T-helper 2 cell treated with Interferon-gamma antibody and Interleukin-4, amounts not matched to agents 100 ng/mL and 5 ng/mL, for 36 hours (primary cell): ENCODE results near the gene ELFN2. TPM values are rescaled to one million over a fixed set of nuclear protein-coding genes. Genes with fewer than 3 reads are reported as not detected.

Experiments
- intact Hi-C: fragments of 100-400 bp; cut with micrococcal nuclease; formaldehyde crosslinking; loops from one replicate; pipeline ENCODE4 v1.15.1; 2023
- total RNA-seq: library from RNA; stranded (reverse); gene quantifications from 2 replicates; pipeline ENCODE4 v1.2.3, GENCODE V29; 2022

The ELFN2 gene
- total RNA-seq, 1 donor from 2014 or later: 0.07 TPM

DNA sequence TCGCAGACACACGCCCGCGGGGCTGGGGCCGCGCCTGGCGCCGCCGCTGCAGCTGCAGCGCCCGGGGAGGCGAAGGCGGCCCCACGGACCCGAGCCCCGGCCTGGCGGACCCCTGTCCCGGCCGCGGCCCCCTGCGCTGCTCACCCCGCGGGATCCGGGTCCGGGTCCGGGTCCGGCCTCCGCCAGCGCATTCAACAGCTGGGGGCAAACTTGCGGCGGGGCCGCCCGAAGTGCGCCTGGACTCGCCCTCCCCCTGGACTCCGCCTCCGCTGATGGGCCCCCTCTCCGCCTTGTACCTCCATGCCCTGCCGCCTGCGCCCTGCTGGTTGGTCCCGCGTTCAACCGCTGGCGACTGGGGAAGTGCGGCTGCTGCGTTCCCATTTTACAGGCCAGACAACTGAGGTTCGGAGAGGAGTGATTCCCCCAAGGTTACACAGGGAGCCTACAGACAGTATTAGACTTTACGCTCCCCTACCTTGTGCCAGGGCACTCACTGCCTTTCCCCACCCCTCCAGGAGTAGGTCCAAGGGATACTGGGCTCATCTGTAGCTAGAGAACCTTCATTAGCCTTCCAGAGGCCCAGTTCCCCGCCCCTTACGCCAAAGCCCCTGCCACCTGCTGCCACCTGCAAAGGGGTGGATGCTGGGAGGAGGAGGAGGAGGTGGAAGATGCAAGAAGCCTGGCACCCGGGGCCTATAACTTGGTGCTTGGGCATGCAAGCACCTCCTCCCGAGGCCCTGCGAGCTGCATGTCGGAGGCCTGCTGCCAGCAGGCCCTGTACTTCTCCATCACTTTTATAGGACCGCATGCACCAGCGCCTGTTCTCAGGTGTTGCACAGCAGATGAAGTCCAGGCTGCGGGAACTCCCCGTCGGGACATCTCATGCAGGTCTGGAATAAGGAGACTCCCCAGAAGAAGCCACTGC lies 694 bp upstream of the ELFN2 start:
- intact Hi-C loops: loop anchor here (2.0 kb wide), 1 partner anchor 111 kb away; no protein-coding TSS in a partner anchor

DNA sequence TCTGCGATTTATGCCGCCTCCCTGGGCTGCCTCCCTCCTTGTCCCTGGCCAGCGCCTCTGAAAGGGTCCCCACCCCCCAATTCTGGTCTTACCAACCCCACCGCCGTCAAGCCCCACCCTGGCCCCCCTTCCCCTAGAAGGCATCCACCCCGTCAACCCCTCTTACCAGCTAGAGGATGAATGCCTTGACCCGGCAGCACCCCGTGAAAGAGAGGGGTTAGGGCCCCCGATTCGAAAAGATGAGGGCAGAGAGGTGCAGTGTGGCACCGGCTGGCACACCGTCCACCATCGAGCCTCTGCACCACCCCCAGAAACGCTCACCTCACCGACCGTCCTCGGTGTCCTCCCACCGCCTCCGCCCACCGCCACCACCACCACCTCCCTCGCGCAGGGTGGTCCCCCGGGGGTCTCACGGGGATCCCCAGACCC lies 559 bp downstream of the ELFN2 start:
- intact Hi-C loops: no loop called here

DNA sequence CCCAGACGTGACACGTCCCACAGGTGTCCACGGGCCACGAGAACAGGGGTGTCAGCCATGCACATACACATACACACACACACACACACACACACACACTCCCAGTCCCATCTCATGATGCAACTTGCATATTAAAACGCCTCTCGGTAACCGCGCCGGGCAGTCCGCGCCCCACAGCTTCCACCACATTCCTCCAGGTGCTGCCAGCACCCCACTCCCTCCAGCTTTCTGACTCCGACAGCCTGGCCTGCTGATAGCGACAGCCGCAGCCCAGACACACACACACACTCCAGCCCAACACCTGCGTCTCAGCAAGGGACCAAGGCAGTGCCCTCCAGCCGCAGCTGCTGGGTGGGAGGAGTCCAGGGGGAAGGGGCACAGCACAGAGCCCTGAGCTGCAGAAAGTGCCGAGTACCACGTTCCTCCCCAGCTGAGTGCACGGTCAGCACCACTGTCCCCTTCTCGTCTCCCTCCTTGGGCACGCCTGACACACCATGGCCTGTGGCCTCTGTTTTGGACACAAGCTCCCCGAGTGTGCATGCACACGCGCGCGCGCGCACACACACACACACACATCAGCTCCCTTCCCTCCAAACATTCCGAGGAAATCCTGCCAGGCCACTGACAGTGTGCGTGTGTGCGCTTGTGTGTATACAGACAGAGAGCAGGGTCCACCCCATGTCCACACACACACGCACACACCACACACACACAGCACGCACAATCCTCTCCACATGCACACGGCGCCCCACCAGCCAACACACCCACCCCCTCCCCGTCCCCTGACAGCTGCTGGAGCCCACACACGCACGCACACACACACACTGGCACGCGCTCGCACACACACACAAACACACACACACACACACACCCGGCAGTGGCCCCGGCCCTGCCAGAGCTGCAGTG lies 1.2 kb downstream of the ELFN2 start:
- intact Hi-C loops: no loop called here

DNA sequence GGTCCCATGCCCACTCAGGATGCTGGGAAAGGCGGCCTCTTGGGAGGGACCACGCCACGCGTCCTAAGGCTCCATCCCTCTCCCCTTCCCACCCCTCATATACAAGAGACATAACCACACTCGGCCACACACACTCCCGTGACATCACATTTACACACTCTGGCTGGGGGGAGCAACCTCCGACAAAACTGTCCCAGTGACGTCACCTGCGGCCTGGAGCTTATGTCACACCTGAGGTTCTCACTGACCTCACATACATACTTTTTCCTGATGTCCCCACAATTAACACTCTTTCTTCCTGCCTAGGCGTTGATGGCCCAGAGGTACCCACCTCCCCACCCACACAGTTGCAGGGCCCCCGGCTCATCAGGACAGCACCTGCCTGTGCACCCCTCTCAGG lies 1.9 kb downstream of the ELFN2 start:
- intact Hi-C loops: no loop called here

DNA sequence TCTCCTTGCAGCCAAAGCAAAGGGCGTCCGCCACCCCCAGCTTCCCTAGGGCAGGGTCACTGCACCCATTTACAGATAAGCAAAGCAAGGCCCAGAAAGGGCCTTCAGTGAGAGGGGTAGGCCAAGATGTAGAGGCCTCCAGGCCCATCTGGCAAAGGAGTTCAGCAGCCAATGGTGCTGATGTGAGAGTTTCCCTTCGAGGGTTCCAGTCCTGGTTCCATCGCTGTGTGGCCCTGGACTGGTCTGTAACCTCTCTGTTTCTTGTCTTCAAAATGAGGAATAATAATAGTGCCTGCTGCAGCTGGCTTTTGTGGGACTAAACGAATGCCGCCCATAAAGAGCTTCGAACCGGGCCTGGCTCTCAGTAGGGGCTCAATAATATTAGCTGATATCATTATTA lies 4.0 kb downstream of the ELFN2 start:
- intact Hi-C loops: no loop called here

DNA sequence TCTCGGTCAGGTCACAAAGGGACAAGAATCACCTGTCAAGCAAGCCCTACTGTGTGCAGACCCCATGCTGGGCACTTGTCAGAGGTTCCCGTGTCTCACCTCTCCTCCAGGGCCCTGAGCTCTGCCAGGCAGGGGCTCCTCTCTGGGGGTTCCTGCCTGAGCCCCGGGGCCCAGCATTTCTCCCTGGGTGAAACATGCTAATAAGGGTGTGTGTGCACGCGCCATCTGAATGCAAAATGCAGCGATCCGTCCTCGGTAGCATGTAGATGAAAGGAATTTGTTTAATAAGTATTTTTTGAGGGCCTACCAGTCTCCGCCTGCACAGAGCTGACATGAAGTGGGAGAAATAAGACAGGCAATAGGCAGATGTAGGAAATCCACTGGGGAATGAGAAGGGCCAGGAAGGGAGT lies 5.8 kb downstream of the ELFN2 start:
- intact Hi-C loops: no loop called here

DNA sequence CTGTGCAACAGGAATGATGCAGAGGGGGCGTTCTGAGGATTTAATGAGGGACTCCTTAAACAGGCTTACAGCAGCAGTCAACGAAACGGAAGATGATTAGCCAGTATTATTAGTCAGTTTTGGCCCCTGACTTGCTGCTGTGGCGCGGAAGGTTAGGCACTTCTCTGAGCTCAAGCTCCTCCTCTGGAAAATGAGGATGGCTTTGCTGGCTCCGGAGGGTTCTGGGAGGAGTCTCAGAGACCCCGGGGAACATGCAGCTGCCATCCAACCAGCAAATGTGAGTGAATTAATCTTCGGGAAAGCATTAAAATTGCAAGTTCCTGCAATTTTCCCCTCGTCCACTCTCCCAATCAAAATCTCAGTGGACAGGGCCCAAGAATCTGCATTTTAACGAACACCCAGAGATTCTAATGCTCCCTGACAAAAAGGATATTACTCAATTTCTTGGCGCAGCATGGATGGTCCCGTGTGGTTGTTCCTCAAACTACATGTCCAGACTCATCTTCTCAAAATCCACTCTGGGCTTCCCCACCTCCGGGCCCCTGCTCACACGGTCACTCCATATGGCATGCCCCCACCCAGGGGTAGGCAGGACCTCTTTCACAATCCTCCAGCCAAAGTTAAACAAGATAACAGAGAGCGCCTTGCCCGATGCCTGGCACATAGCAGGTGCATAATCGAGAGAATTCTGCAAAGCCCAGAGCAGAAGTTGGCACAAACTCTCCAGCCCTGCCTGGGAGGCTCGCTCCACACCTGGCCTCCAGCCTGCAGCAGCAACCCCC lies 6.4 kb downstream of the ELFN2 start:
- intact Hi-C loops: no loop called here

DNA sequence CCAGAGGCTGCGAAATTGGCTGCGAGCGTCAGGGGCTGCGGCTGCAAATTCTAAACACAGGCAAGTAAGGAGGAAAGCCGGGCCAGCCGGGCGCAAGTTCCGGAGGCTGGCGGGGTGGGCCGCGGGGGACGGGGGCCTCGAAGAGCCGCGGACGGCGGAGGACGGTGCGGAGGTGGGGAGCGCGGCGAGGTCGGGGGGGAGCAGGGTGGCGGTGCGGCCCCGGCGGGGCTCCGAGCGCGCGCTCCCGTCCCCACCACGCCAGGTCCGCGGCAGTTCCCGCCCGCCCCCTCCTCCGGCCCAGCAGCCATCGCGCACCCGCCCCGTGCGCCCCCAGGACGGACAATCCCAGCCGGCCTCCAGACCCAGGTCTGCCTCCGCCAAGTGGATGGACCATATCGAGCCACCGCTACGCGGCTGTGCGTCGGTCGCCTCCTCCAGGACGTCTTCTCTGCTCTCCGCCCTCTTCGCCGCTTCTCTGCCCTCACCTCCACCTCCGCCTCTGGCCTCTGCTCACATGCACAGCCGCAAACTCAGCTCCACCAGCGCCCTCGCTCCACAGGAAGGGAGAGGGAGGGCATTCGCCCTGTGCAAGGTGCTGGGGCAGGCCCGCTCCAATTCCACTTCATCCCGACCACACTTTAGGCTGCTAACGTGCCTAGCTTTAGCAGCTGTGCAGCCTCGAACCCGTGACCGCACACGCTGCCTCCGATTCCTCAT lies 7.2 kb downstream of the ELFN2 start:
- intact Hi-C loops: no loop called here

DNA sequence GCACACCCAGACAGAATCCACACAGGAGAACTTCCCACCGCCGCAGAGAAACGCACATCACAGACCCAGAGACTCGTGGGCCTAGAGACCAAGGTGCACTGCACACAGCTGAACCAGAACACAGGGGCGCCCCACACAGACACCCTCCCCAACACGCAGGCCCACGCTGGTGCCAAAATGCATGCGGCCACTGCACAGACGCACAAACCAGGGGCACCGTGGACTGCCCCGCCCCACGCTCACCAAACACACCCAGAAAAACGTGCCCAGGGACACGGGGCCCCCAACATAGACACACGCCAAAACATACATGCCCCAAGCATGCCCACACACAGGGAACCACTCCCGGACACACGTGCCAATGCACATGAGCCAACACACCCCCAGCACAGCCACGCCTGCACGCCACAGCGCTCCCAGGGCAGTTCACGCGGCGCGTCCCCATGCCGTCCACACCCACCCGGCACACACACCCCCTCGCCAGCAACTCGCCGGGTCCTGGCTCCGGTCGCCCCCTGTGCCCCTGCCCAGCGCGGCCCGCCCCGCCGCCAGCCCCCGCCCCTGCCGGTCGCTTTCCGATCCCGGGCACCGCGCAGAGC lies 7.8 kb downstream of the ELFN2 start:
- intact Hi-C loops: no loop called here

DNA sequence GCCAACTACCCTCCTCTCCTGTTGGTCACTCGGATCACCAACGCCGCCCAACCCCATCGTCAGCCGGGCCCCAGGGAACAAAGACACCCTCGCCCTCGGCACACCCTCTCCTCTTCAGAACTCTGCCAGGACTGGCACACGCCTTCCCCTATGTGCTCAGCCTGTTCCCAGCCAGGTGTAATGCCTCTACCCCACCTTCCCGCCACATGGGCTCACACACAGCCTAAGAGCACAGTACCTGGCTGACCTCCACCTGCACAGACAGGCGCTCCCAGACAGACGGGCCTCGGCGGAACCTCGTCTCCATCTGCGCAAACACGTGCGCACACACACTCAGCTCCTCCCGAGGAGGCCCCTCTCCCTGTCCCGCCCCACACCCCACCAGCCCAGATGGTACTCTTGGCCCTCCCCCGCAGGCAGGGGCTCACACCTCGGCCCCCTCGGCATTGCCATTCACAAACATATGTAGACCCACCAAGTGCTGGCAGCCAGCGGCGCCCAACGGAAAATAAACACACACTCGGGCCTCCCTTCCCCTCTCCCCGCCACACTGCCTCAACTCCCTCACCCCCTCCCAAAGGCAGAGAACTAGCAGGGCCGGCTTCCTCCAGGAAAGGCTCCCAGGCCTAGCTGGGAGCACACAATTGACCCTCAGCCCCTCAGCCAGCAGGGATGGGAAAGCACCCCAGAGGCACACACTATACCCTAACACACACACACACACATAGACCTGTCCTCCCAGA lies 8.5 kb downstream of the ELFN2 start:
- intact Hi-C loops: no loop called here

DNA sequence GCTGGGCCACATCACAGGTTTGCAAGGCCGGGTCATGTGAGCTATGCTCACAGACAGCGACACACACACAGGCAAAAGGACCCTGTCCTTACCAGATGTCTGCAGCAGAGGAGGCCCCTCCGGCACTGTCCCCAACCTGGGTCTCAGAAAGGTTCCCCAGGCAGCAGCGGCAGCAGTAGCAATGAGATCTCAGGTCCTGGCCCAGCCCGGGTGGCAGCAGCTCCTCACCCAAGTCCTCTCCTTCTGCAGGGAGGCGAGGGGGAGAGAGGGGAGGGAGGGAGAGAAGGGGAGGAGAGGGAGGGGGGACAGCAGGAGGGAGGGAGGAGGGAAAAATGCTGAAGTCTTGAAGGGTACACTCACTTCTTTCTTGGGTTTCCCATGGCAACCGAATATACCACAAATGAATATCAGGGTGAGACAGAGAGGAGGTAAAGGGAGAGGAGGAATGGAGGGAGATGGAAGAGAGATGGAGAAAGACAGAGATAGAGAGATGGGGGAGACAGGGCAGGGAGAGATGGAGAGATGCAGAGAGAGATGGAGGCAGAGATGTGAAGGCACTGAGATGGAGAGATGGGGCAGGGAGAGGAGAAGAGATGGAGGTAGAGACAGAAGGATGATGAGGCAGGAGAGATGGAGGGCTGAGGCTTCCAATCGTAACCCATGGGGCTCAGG lies 9.5 kb downstream of the ELFN2 start:
- intact Hi-C loops: no loop called here

DNA sequence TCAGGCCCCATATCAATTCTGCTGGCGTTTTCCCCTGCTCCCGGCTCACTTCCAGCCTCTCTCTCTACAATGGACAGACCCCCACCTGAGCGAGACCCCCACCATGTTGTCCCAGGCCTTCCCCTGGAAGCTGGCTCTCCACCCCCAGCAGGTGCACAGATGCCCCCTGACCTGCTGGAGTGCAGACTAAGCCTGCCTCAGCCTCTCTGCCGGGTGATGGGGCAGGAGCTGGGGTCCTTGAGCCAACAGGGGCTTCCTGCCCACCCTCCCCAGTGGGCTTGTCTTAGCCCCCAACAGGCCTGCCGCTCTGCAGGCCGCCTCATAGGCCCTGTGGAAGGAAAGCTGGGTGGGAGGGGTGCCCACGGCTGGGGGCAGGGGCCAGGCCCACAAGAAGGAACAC lies 10.0 kb downstream of the ELFN2 start:
- intact Hi-C loops: no loop called here

DNA sequence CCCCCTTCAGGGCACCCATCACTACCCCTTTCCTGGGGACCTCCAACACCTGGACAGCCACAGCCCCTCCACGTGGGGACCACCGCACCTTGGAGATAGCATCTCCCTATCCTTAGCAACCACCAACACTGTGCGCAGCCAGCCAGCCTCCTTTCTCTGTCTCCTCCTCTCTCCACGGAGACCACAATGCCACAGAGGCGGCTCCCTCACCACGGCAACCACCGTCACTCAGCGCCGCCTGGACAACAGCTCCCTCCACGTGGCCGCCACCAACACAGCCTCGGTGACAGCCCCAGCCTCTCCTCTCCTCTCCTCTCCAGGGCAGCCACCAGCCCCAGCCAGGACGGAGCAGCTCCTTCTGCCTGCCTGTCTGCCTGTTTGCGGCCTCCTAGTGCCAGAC lies 10.5 kb downstream of the ELFN2 start:
- intact Hi-C loops: no loop called here

DNA sequence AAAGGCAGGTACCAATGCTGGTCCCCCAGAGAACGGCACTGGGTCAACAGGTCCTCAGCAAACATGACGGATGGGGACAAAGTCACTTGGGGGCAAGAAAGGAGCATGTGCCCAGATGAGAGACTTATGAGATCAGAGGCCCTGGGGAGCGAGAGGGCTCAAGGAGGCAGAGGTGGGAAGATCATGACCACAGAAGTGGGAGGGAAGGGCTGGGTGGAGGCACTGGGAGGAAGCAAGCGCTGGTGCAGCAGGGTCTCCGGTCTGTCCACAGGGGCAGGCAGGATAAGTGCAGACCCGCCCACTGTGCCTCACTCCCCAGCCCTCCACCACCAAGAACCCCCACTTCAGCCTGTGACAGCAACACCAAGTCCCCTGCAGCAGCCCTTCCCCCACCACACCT lies 10.9 kb downstream of the ELFN2 start:
- intact Hi-C loops: no loop called here

DNA sequence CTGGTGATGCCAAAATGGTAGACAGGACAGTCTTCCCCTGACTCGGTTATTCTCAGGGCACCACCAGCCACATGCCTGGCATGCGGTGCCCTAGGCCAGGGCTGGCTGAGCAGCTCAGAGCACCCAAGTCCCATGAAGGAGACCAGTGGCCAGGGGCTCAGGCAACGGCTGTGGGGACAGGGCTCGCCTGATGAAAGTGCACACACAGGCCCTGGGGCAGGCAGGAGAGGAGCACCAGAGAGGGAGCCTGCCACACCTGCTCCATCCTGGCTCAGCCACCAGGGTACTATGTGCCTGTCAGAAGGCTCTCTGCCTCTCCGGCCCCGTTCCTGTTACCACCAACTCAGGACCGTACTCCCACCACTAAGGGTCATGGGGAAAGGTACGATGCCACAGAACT lies 12.1 kb downstream of the ELFN2 start:
- intact Hi-C loops: no loop called here

DNA sequence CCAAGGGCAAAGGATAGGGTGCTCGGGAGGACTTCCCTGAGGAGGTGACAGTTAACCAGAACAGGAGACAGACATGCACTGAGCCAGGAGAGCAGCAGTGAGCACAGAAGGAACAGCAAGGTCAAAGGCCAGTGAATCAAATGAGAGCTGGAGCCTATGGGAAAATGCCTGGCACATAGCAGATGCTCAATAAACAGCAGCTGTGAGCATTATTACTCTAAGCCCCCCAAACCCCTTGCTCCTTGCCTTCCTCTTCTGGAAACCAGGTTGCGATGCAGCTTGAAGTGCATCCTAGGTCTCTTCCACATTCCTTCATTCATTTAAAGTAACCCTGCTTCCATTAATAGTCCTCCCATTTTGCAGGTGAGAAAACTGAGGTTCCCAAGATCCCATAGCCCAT lies 13.0 kb downstream of the ELFN2 start:
- intact Hi-C loops: no loop called here

DNA sequence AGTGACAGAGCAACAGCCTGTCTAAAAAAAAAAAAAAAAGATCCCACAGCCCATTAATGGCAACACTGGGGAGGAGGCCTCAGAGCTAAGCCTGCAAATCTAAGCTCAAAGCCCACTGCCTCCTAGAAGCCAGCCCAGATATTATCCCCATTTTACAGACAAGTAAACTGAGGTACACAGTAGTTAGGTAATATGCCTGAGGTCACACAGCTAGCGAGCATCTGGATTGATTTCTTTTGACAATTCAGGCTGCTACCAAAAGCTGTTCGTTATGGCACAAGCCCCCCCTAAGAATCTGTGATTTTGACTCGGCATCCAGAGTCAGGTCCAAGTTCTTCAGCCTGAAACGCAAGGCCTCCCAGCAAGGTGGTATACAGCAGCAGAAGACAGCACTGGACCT lies 13.7 kb downstream of the ELFN2 start:
- intact Hi-C loops: no loop called here

DNA sequence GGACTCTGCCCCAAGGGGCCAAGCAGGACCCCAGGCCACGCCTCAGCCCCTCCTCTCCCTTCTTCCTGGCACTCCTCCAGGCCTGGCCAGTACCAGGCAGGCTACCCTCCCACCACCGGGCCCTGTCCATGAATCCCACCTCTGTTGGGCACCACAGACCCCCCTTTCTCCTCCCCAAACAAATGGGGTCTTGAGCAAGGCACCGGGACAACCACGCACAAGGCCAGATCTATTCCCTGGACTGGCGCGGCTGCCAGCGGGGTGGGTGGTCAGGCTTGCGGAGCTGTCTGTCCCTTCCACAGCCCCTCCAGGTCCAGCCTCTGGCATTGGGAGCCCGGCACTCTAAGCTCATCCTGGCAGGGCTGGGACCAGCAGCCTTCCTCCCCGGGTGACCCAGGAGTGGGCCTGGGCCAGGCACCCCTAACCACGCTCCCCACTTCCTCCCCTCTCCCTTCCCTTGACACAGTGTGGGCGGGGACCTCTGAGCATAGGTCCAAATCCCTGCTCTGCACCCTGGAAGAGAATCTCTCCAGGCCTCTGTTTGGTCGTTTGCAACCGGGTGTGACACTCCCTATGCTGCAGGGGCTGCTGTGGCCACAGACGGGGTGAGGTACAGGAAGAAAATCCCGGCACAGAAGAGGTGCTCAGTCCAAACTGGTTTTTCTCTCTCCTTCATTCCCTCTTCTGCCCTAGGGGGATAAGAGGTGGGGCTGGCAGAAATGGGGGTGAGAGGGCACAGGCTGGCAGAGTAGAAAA lies 14.6 kb downstream of the ELFN2 start:
- intact Hi-C loops: no loop called here
